Lung (tissue), 12 donors: ENCODE data around the gene CEBPB. TPM values are rescaled to one million over a fixed set of nuclear protein-coding genes. Genes with fewer than 3 reads are reported as not detected.

Source experiments
- ATAC-seq: fragments of 200-7000 bp; cut with Tn5 transposase; one replicate; pipeline ENCODE4 v1.9.1; 2020; ENCODE audit warnings: moderate number of reproducible peaks; ENCODE audit not compliant: insufficient read depth, low FRiP score
- DNase-seq, 3 donors: peaks; one replicate each; pipeline ENCODE4 v3.0.0-alpha.2; 2013 to 2017
- H3K27ac ChIP-seq, 2 donors: one replicate each; pipeline ENCODE4 v1.5.1; 2013; ENCODE audit warnings: mild to moderate bottlenecking in 2 of 2, moderate library complexity in 2 of 2, control low read depth in 1 of 2, inconsistent platforms in 1 of 2, low read depth in 1 of 2, low read length in 1 of 2
- H3K27me3 ChIP-seq, 3 donors: one replicate each; pipeline ENCODE4 v1.5.1; 2013; ENCODE audit warnings: low read length in 2 of 3; ENCODE audit not compliant: control insufficient read depth in 3 of 3, insufficient read depth in 3 of 3
- H3K36me3 ChIP-seq, 4 donors: one replicate each; pipeline ENCODE4 v1.5.1; 2013; ENCODE audit warnings: low read length in 4 of 4, mild to moderate bottlenecking in 1 of 4, moderate library complexity in 1 of 4; ENCODE audit not compliant: control insufficient read depth in 4 of 4, insufficient read depth in 4 of 4
- H3K4me1 ChIP-seq, 5 donors: one replicate each; pipeline ENCODE4 v1.5.1; 2013; ENCODE audit warnings: low read length in 5 of 5, mild to moderate bottlenecking in 2 of 5, moderate library complexity in 1 of 5; ENCODE audit not compliant: control insufficient read depth in 5 of 5, insufficient read depth in 5 of 5
- H3K4me3 ChIP-seq: one replicate; pipeline ENCODE4 v1.5.1; 2013; ENCODE audit warnings: mild to moderate bottlenecking, control low read depth, moderate library complexity
- H3K9ac ChIP-seq, 2 donors: one replicate each; pipeline ENCODE4 v1.5.1; 2013; ENCODE audit warnings: low read length in 2 of 2, control low read depth in 1 of 2; ENCODE audit not compliant: insufficient read depth in 1 of 2
- H3K9me3 ChIP-seq, 4 donors: one replicate each; pipeline ENCODE4 v1.5.1; 2013; ENCODE audit warnings: low read length in 3 of 4, mild to moderate bottlenecking in 1 of 4, moderate library complexity in 1 of 4; ENCODE audit not compliant: control insufficient read depth in 4 of 4, insufficient read depth in 3 of 4
- CTCF ChIP-seq: IDR thresholded peaks from 2 replicates; pipeline ENCODE4 v1.5.1; 2012; ENCODE audit warnings: mild to moderate bottlenecking; ENCODE audit errors: control extremely low read depth, extremely low read depth
- WGBS, 2 donors: extraction: QIAGEN DNeasy Blood & Tissue Kit; methylation state at CpG; one replicate each; pipeline ENCODE4 v1.1.7; 2013; 5-methylcytosine and 5-hydroxymethylcytosine counted together
- polyA plus RNA-seq, 2 donors: library from polyadenylated mRNA; stranded (reverse); fragments of 200-250 nt; gene quantifications; one replicate each; pipeline ENCODE4 v1.2.1, GENCODE V29; 2013
- total RNA-seq, 2 donors: library from RNA; depleted of rRNA in 1 of 2; stranded (reverse); fragments of >200 nt in 1 of 2; gene quantifications; one replicate each; pipeline ENCODE4 v1.2.1, GENCODE V29; 2014 to 2021
- donor health status: control.
- donor health status: control.
- donor health status: Bipolar disorder and iron deficiency.
- donor health status: healthy.
- donor health status: DM: yes; HTN: yes; CAD: no.

The CEBPB gene
- total and polyA plus RNA-seq, 4 donors: 53.2 to 296 (median 124) TPM

- TF ChIP-seq CTCF: no peak
- WGBS, 2 donors: 42 to 65% methylated on average over 12 of the region's 12 CpGs
- H3K27me3 ChIP-seq: no peaks in the 10 kb centered on the region
- no peak overlapping the region for H3K4me3 ChIP-seq
- DNase-seq (no peak), ATAC-seq (no peak)
- peaks cover 0 to 11% (median 0%) of the 10 kb centered on the region in 4 donors for H3K36me3 ChIP-seq
- peak overlapping the region in 1 of 2 donors; percentile 51 for H3K27ac ChIP-seq
- no peaks in the 10 kb centered on the region for H3K9me3 ChIP-seq
- peak overlapping the region in 1 of 2 donors; percentile 2 for H3K9ac ChIP-seq
- peaks cover 0 to 4% (median 0%) of the 10 kb centered on the region in 5 donors for H3K4me1 ChIP-seq
Observed at GRCh38 chr20:50187403-50188051, 3.1 kb upstream of the CEBPB start.

- ATAC-seq: no peak
- H3K9me3 ChIP-seq: no peaks in the 10 kb centered on the region
- no peak overlapping the region for H3K27ac ChIP-seq
- 89 to 93% methylated on average over 6 of the region's 6 CpGs for WGBS, 2 donors
- H3K27me3 ChIP-seq: no peaks in the 10 kb centered on the region
- peaks cover 0 to 19% (median 4%) of the 10 kb centered on the region in 4 donors for H3K36me3 ChIP-seq
- no peak for DNase-seq
- peaks cover 0 to 6% (median 0%) of the 10 kb centered on the region in 5 donors for H3K4me1 ChIP-seq
- no peak overlapping the region for H3K9ac ChIP-seq
- no peak for TF ChIP-seq CTCF
- H3K4me3 ChIP-seq: no peak overlapping the region
Observed at GRCh38 chr20:50188287-50188688, 2.3 kb upstream of the CEBPB start.

- Histone ChIP-seq H3K36me3 (peaks cover 0 to 27% (median 10%) of the 10 kb centered on the region in 4 donors), H3K9me3 (no peaks in the 10 kb centered on the region), H3K9ac (no peak overlapping the region), H3K4me3 (no peak overlapping the region), H3K27me3 (no peaks in the 10 kb centered on the region), H3K4me1 (peaks cover 0 to 12% (median 1%) of the 10 kb centered on the region in 5 donors), H3K27ac (peak overlapping the region in 1 of 2 donors; percentile 100)
- no peak for DNase-seq
- no peak for ATAC-seq
- TF ChIP-seq CTCF: no peak
- 72 to 83% methylated on average over 18 of the region's 18 CpGs for WGBS, 2 donors
Observed at GRCh38 chr20:50188879-50189680, 1.6 kb upstream of the CEBPB start.
